ENCODE measurements around the gene TRPC4AP.

TRPC4AP gene

DNA sequence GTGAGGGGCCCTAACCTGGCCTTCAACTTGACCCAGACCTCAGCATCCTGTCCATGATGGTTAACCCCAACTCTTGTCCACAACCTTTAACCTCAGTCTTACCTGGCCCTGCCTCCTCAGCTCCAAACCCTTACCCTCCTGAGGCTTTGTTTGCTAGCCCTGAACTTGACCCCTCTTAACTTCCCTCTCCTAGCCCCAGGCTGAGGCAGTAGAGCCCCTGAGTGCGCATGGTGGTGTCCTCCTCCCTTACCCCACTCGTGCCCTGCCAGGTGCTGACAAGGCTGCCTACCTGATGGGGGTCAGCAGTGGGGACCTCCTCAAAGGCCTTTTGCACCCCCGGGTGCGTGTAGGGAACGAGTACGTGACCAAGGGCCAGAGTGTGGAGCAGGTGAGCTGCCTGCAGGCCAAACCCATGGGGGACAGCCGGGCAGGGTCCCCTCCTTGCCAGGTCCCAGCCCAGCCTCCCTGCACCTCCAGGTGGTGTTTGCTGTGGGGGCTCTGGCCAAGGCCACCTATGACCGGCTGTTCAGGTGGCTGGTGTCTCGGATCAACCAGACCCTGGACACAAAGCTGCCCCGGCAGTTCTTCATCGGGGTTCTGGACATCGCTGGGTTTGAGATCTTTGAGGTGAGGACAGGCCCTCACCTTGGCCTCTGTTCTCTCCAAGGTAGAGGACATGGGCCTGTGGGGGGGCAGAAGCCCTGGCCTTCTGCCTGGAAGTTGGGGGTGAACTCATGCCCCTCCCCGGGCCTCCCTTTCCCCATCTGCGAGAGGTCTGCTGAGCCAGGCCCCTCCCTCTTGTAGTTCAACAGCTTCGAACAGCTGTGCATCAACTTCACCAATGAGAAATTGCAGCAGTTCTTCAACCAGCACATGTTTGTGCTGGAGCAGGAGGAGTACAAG is 105.1 kb downstream of the TRPC4AP start:
- H3K27me3 ChIP-seq (ENCODE audit: insufficient read depth, low read length): peaks cover 6% of the 10 kb centered on the region
- H3K36me3 ChIP-seq (ENCODE audit: insufficient read depth, low read length): no peaks in the 10 kb centered on the region
- no peaks in the 10 kb centered on the region for H3K4me1 ChIP-seq (ENCODE audit: insufficient read depth, low read length)
- no peak overlapping the region for H3K4me3 ChIP-seq (ENCODE audit: low read length)
- no peak overlapping the region for H2AFZ ChIP-seq (ENCODE audit: low read depth, low read length)
- H3K9me3 ChIP-seq (ENCODE audit: low read length): no peaks in the 10 kb centered on the region

DNA sequence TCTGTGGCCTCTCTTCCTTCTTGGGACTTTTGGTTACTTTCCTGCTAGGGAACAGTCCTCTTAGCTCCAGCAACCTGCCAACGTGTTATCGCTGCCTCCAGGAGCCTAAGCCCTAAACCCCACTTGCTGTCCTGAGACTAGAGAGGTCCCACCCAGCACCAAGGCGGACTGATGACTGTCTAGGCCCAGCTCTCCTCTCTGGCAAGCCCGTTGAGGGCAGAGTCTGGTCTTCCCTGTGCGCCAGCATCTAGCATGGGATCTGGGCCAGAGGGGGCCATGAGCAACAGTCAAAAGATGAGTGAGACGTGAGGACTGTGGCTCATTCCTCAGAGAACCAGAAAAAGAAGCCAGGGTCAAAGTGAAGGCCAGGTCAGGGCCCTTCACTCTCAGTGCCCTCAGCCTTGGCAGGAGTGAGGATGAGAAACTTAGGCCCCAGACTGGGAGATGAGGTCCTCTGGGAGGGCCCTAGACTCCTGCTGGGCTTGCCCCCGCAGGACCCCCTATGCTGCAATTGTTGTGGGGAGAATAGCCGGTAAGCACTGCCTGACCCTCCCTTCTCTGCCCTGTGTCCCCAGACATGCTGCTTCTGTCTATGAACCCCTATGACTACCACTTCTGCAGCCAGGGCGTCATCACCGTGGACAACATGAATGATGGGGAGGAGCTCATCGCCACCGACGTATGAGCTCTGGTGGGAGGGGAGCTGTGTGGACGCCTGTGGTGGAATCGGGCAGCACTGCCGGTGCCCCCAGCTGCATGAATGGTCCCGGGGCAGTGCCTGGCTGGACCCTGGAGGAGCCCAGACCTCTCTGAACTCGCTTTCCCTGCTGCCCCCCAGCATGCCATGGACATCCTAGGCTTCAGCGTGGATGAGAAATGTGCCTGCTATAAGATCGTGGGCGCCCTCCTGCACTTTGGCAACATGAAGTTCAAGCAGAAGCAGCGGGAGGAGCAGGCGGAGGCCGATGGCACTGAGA is 106.0 kb downstream of the TRPC4AP start:
- H3K27me3 ChIP-seq (ENCODE audit: insufficient read depth, low read length): peaks cover 6% of the 10 kb centered on the region
- no peaks in the 10 kb centered on the region for H3K36me3 ChIP-seq (ENCODE audit: insufficient read depth, low read length)
- no peak overlapping the region for H2AFZ ChIP-seq (ENCODE audit: low read depth, low read length)
- no peaks in the 10 kb centered on the region for H3K9me3 ChIP-seq (ENCODE audit: low read length)
- H3K4me3 ChIP-seq (ENCODE audit: low read length): no peak overlapping the region
- no peaks in the 10 kb centered on the region for H3K4me1 ChIP-seq (ENCODE audit: insufficient read depth, low read length)

DNA sequence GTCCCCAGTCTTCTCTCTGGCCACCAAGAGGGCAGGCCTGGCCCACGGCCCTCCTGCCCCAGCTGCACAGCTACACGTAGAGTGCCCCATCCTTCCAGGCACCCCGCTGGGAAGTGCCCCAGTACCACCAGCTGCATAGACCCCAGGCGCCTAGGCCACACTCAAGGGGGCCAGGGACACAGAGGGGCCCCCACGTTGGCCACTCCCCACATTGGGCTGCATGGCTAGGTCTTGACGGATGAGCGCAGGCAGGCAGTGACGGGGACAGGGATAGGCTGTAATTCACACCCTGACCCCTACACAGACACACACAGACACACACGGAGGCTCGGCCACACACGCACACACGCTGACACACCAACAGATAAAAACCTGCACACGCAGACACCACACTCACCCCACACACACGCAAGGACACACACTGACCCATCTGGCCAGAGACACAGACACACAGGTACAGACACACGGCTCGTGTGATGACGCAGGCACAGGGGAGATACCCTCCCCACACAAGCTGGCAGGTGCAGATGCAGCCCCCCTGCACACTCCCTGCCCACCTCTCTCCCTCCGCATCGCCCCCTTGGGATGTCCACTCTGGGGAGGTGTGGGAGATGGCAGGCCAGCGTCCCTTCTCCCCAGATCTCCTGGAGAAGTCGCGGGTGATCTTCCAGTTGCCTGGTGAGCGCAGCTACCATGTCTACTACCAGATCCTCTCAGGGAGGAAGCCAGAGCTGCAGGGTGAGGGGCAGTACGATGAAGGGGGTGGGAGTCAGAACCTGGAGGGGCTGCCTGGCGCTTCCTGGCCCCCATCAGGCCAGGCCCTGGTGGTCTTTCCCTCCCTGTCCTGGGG is 106.9 kb downstream of the TRPC4AP start:
- no peaks in the 10 kb centered on the region for H3K4me1 ChIP-seq (ENCODE audit: insufficient read depth, low read length)
- peaks cover 6% of the 10 kb centered on the region for H3K27me3 ChIP-seq (ENCODE audit: insufficient read depth, low read length)
- no peaks in the 10 kb centered on the region for H3K9me3 ChIP-seq (ENCODE audit: low read length)
- H3K36me3 ChIP-seq (ENCODE audit: insufficient read depth, low read length): no peaks in the 10 kb centered on the region
- no peak overlapping the region for H3K4me3 ChIP-seq (ENCODE audit: low read length)
- no peak overlapping the region for H2AFZ ChIP-seq (ENCODE audit: low read depth, low read length)

DNA sequence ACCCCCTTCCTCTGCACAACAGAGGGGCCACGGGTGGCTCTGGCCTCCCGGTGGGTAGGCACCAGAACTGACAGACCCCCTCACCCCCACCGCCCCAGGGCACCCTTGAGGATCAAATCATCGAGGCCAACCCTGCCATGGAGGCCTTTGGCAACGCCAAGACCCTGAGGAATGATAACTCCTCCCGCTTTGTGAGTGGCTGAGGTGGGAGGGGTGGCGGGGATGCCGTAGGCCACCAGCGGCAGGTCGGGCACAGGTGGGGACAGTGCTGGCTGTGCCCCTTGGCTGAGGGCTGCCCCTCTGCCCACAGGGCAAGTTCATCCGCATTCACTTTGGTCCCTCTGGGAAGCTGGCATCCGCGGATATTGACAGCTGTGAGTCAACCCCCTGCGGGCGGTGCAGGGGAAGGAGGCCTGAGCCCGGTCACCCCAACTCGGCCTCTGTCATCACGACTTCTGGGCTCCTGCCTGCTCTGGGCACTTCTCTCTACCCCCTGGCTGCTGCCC is 107.8 kb downstream of the TRPC4AP start:
- Histone ChIP-seq H3K4me3 (ENCODE audit: low read length) (no peak overlapping the region), H3K27me3 (ENCODE audit: insufficient read depth, low read length) (peaks cover 6% of the 10 kb centered on the region)

DNA sequence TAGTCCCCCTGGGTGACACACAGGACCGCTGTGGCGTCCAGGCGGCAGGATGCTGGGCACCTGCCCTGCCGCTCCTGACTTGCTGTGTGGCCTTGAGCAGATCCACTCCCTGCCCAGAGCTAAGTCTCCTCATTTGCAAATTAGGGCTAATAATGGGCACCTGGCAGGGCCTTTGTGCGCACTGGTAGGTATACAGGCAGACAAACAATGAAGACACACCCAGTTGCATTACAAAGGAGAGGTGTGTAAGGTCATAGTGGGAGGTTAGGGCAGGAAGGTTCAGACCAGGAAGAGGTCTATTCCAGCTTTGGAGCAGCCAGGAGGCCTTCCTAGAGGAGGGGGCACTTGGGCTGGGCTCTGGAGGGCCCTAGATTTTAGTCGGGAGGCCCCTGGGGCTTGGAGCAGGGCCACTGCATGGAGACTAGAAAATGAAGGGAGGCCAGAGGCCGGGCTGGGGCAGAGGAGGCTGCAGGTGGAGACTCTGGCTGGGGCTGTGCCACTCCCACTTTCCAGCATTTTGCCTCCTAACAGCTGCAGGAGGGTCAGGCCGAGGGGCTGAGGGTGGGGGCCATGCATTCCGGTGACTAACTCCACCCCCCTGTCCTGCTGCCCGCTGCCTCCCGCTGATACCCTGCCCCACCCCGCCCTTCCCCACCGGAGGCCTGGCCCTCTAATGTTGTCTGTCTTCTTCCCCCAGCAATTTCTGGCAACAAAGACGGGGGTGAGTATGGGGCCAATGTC is 108.4 kb downstream of the TRPC4AP start:
- Histone ChIP-seq H3K9me3 (ENCODE audit: low read length) (no peaks in the 10 kb centered on the region), H3K36me3 (ENCODE audit: insufficient read depth, low read length) (no peaks in the 10 kb centered on the region), H3K4me3 (ENCODE audit: low read length) (no peak overlapping the region), H3K4me1 (ENCODE audit: insufficient read depth, low read length) (no peaks in the 10 kb centered on the region), H2AFZ (ENCODE audit: low read depth, low read length) (no peak overlapping the region), H3K27me3 (ENCODE audit: insufficient read depth, low read length) (peaks cover 6% of the 10 kb centered on the region)

More for the DNA sequence above, 107.8 kb downstream of the TRPC4AP start:
- H2AFZ ChIP-seq (ENCODE audit: low read depth, low read length): no peak overlapping the region
- H3K4me1 ChIP-seq (ENCODE audit: insufficient read depth, low read length): no peaks in the 10 kb centered on the region
- no peaks in the 10 kb centered on the region for H3K36me3 ChIP-seq (ENCODE audit: insufficient read depth, low read length)
- H3K9me3 ChIP-seq (ENCODE audit: low read length): no peaks in the 10 kb centered on the region

DNA sequence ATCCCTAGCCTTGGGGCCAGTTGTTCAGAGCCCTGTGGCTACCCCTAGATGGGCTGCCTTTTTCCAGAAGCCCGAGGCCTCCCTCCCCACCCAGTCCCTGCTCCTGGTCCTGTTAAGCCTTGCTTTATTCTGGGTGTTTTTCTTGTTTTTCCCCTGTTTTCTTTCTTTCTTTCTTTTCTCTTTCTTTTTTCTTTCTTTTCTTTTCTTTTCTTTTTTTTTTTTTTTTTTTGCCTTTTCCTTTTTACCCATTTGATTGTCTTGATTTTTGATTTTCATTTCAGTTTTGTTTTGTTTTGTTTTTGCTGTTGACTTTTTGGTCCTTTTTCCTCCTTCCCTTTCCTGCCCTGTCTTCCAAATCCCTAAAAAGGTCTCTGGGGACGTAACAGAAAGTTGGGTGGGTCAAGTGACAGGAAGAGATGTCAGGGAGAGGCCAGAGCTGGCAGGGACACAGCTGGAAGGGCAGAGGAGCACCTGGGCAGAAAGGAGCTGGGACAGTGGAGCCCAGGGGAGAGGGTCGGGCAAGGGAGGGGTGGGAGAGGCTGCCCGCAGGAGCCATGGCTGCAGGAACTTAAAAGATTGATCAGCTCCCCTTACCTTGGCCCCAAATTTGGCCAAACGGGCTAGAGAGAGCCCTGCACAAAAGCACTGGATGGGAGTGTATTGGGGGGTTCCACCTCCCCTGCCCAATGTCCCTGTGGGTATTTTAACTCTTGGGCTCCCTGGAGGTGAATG is 109.4 kb downstream of the TRPC4AP start:
- H3K4me3 ChIP-seq (ENCODE audit: low read length): no peak overlapping the region
- no peaks in the 10 kb centered on the region for H3K36me3 ChIP-seq (ENCODE audit: insufficient read depth, low read length)
- H3K27me3 ChIP-seq (ENCODE audit: insufficient read depth, low read length): peaks cover 6% of the 10 kb centered on the region
- no peaks in the 10 kb centered on the region for H3K4me1 ChIP-seq (ENCODE audit: insufficient read depth, low read length)
- no peak overlapping the region for H2AFZ ChIP-seq (ENCODE audit: low read depth, low read length)
- no peaks in the 10 kb centered on the region for H3K9me3 ChIP-seq (ENCODE audit: low read length)

DNA sequence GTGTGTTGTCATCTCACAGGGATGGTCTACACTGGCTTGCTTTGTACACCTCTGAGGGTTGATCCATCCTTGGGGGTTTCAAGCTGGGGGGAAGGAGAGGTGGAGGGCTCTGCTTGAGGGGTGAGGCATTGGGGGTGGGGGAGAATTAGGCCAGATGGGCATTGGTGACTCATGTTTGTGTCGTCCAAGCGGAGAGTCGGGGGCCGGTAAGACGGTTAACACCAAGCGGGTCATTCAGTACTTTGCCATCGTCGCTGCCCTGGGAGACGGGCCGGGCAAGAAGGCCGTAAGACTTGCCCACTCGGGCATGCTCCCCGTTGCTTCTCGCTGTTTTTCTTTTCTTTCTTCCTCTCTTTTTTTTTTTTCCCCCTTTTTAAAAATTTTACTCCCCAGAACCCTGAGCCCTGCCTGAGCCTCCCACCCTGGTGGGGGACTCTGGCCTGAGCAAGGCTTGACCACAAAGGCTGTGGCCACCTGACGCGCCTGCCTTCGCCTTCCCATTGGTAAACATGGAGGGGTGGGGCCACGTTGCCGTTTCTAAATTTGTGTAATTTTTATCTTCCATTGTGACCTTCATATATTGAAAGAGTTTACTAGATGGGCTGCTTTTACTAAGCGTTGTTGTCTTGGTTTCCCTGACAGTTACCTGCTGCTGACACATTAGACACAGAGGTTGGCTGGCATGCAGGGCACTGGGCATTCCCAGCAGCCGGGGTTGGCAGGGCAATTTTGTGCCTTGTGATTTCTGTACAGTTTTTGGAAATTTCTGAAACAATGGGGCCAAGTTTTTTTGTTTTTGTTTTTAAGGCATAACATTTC is 110.1 kb downstream of the TRPC4AP start:
- Histone ChIP-seq H3K36me3 (ENCODE audit: insufficient read depth, low read length) (no peaks in the 10 kb centered on the region), H3K4me1 (ENCODE audit: insufficient read depth, low read length) (peaks cover under 1% of the 10 kb centered on the region), H3K4me3 (ENCODE audit: low read length) (no peak overlapping the region), H3K27me3 (ENCODE audit: insufficient read depth, low read length) (peaks cover 6% of the 10 kb centered on the region), H2AFZ (ENCODE audit: low read depth, low read length) (no peak overlapping the region), H3K9me3 (ENCODE audit: low read length) (no peaks in the 10 kb centered on the region)

DNA sequence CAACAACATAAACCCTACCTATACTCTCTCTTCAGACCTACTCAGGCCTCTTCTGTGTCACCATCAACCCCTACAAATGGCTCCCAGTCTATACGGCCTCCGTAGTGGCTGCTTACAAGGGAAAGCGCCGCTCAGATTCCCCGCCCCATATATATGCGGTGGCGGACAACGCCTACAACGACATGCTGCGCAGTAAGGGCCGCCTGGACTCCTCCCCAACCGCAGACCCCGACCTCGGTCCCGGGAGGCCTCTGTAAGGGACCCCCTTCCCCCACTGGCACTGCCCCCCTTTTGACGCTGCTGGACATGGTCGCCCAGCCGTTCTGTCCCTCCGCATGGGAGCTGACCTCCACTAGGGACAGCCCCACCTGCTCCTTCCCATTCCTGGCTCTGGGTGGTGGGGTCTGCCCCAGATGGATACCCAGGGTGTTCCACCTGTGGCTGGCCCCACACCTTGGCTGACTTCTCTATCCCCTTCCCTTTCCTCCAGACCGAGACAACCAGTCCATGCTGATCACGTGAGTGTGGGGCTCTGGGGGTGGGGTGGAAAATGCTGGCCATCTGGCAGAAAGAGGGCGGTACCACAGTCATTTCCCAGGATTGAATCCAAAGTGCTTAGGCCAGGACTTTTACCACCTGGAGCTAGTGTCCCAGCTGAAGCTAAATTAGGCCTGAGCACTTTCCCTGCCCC is 111.9 kb downstream of the TRPC4AP start:
- peaks cover 6% of the 10 kb centered on the region for H3K27me3 ChIP-seq (ENCODE audit: insufficient read depth, low read length)
- H2AFZ ChIP-seq (ENCODE audit: low read depth, low read length): no peak overlapping the region
- H3K9me3 ChIP-seq (ENCODE audit: low read length): no peaks in the 10 kb centered on the region
- no peaks in the 10 kb centered on the region for H3K36me3 ChIP-seq (ENCODE audit: insufficient read depth, low read length)
- H3K4me1 ChIP-seq (ENCODE audit: insufficient read depth, low read length): peaks cover 6% of the 10 kb centered on the region
- no peak overlapping the region for H3K4me3 ChIP-seq (ENCODE audit: low read length)

DNA sequence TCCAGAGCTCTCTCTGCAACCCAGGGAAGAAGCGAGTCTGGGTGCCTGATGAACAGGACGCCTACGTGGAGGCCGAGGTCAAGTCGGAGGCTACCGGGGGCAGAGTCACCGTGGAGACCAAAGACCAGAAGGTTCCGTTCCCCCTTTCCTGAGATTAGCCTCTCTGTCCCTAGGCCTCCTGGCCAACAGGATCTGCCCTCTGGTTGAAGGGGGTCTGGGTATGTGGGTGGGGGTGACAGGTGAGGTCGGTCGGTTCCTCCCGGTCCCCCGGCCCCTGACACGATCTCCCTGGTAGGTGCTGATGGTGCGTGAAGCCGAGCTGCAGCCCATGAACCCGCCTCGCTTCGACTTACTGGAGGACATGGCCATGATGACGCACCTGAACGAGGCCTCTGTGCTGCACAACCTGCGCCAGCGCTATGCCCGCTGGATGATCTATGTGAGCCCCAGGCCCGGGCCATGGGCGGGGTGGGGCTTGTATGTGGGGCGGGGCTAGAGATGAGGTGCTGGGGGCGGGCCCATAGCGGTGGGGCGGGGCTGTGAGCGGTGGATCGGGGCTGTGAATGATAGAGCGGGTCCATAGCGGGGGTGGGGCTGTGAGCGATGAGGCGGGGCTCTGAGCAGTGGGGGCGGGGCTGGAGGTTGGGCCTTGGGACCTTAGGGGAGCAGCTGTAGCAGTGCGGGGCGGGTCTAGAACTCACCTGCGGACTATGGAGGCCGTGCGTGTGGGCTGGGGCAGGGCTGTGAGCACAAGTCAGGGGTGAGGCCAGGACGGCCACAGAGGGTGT is 113.0 kb downstream of the TRPC4AP start:
- Histone ChIP-seq H2AFZ (ENCODE audit: low read depth, low read length) (no peak overlapping the region), H3K9me3 (ENCODE audit: low read length) (no peaks in the 10 kb centered on the region), H3K4me3 (ENCODE audit: low read length) (no peak overlapping the region), H3K36me3 (ENCODE audit: insufficient read depth, low read length) (no peaks in the 10 kb centered on the region), H3K4me1 (ENCODE audit: insufficient read depth, low read length) (peaks cover 6% of the 10 kb centered on the region), H3K27me3 (ENCODE audit: insufficient read depth, low read length) (peaks cover 6% of the 10 kb centered on the region)

DNA sequence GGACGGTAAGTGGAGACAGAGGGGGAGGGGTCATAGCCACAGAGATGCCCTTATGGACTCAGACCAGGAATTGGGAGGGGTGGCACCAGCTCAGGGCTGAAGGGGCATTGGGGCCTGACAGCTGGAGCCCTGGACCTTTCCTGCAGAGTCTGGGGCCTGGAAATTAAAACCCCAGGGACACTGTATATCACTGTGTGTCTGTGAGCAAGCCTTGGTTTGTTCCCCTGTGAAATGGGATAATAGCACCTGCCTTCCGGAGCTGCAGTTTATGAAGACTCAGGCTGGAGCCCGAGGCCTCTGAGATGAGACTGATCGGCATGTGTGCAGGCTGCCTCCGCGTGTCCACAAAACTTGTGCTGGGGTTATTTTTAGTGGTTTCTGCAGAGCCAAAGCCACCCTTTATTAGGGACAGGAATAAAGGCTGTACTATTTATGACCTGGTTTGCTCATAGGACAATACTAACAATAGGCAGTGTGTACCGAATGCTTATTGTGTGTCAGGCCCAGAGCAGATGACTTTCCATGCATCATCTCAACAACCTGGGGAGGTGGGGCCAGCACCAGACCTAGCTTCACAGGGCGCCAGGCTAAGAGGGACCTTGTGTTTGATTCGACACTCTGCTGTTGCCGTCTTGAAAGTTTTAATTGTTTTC is 114.4 kb downstream of the TRPC4AP start:
- Histone ChIP-seq H3K4me3 (ENCODE audit: low read length) (no peak overlapping the region), H3K27me3 (ENCODE audit: insufficient read depth, low read length) (no peaks in the 10 kb centered on the region), H3K4me1 (ENCODE audit: insufficient read depth, low read length) (peaks cover 6% of the 10 kb centered on the region), H3K9me3 (ENCODE audit: low read length) (no peaks in the 10 kb centered on the region), H3K36me3 (ENCODE audit: insufficient read depth, low read length) (no peaks in the 10 kb centered on the region), H2AFZ (ENCODE audit: low read depth, low read length) (no peak overlapping the region)

Measured in neuron (in vitro differentiated cells).